Measurements from ENCODE around the gene DUSP1.

Gene DUSP1

DNA sequence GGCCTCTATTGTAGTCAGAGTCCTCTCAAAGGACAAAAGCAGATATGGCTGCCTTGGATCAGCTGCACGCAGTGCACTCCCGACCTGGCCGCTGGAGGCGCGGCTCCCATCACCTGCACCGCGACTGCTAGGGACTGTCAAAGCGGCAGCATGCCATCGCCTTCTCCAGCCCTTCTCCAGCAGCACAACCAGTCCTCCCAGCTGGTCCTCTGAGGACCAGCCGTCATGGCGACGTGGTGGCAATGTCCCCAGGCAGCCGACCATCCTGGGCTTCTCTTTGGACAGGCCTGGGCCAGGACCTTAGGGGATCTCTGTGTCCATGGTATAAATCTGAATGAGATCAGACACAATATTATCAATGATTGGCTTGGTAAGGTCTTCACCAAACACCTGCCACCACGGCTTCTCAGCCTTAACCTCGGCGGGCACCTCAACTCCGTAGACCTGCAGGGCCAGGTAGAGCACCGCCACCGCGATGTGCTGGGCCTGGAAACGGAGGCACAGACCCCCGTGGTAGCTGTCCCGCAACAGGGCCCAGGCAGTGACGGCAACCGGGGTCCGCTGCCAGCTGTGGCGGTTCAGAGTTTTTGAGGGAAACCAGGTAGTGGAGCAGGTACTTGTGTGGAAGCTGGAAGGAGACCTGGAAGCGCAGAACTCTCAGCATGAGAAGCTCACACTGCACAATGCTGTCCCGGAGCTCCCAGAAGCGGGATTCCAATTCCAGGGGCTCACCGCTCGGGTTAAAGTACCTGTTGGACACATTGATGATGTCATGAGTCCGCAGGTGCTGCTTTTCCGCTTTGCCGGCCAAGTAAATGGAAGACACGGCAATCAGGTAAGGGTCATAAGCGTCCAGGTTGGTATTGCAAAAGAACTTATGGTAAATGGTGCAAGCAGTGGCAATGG lies 8.5 kb downstream of the DUSP1 start:
- no peak for DNase-seq (ENCODE audit: low read depth)

DNA sequence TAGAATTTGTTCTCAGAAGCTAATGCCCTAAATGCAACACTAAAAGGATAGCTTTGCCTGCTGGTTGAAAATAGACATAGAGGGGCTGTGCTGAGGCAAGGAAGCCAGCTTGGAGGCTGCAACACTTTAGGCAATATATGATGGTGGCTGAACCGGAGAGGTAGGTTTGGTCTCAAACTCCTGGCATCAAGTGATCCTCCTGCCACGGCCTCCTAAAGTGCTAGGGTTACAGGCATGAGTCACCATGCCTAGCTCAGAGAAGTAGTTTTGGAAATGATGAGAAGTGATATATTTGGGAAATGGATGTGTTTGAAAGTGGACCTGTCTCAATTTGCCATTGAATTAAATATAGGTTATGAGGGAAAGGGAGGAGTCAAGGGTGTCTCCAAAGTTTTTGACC lies 10.0 kb downstream of the DUSP1 start:
- no peak for DNase-seq (ENCODE audit: low read depth)

DNA sequence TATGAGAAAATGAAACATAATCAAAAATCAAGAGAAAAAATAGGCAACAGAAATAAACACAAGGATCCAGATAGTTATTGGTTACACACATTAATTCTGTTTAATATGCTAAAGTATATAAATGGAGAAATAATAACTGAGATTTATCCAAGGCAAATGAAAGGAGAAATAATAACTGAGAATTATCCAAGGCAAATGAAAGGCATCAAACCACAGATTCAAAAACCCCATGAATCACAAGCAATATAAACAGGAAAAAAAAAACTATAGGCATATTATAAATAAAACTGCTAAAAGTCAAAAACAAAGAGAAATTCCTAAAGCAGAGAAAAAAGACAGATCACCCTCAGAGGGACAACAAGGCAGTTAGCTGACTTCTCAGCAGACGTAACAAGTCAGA lies 10.9 kb downstream of the DUSP1 start:
- no peak for DNase-seq (ENCODE audit: low read depth)

DNA sequence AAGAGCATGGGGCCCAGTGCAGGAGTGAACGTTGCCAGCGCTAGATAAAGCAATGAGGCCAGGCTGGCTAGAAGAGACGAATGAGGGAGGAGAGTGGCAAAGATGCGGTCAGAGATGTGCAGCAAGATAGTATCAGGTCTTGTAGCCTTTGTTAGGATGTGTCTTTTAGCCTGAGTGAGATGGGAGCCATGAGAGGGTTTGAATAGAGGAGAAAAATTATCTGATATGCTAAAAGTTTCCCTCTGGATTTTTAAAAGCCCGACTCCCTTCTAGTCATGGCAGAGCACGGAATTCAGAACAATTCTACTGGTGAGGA lies 12.2 kb downstream of the DUSP1 start:
- no peak for DNase-seq (ENCODE audit: low read depth)

DNA sequence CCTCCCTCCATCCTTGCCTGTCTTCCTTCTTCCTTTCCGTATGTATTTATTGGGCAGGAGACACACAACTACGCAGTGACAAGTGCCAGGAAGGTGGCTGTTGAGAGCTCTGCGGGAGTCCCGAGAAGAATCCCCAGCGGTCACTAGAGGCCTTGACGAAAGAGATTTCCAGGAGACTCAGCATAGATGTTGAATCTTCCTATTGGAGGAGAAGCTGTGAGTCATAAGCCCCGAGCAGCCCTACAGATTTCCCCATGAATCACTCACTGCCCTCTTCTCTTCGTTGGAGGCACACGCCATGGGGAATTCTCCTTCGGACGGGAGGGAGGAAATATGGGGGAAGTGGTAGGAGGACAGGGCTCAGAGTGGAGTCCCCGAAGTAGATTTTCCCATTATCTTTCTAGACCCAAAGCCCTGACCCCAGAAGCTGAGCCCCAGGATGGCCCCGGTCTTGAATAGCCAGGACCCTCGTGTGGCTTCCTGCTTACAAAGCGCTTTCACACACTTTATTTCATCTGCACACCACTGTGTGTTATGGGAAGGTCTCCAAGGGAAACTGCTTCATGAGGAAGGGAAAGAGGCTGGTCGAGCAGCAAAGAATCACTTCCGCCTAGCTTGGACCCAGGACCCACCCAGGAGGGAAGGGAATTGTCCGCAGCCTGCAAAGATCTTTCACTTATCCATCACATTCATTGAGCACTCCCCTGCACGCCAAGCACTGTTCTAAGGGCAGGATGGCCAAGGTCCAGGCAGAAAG lies 12.7 kb downstream of the DUSP1 start:
- no peak for DNase-seq (ENCODE audit: low read depth)

DNA sequence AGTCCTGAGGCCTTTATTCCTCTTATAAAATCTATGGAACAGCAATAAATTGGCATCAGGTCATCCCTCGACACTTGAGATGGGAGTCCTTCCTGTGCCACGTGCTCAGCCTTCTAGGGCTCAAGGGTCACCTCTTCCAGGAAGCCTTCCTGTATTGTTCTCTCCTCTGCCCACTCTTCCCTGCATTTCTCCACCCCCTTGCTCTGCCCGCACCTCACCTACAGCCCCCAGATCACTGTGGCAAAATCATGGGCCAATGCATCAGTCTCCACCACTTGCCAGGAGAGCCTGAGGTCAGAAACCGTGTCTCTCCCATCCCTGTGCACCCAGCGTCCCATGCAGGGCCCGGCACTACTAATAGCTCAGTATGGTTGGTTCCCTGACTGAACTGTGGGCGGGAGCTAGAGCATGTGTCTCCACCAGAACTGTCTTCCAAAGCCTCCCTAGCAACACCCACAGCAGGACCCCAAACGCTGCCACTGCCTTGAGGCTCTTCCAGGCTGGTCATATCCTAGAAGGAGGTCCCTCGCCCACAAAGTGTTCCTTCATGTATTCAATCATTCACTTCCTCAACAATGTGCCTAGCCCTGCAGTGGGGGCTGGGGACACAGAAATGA lies 13.5 kb downstream of the DUSP1 start:
- no peak for DNase-seq (ENCODE audit: low read depth)

DNA sequence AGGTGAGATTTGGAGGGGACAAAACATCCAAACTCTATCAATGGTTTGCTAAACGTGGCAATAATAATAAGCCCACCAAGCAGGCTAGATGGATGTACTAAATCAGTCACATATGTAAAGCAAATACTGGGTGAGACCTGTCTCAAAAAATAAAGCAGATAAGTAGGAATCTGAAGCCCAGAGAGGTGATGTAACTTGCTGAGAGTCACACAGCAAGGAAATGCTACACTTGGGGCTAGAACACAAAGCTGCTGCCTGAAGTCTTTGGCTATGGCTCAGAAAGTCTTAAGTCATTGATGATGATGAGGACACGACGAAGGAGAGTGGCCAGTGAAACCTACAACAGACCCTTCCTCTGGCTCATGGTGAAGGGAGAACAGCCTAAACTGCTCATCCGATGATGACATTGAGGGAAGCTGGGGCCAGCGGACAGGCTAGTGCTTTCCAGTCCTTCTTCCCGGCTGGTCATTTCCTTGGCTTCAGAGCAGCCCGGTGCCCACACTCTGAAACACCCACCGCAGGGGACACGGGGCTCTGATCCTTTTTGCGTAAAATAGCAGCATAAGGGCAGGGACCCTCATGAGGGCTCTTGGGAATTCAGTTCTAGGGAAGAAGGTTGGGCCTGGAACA lies 14.1 kb downstream of the DUSP1 start:
- no peak for DNase-seq (ENCODE audit: low read depth)

DNA sequence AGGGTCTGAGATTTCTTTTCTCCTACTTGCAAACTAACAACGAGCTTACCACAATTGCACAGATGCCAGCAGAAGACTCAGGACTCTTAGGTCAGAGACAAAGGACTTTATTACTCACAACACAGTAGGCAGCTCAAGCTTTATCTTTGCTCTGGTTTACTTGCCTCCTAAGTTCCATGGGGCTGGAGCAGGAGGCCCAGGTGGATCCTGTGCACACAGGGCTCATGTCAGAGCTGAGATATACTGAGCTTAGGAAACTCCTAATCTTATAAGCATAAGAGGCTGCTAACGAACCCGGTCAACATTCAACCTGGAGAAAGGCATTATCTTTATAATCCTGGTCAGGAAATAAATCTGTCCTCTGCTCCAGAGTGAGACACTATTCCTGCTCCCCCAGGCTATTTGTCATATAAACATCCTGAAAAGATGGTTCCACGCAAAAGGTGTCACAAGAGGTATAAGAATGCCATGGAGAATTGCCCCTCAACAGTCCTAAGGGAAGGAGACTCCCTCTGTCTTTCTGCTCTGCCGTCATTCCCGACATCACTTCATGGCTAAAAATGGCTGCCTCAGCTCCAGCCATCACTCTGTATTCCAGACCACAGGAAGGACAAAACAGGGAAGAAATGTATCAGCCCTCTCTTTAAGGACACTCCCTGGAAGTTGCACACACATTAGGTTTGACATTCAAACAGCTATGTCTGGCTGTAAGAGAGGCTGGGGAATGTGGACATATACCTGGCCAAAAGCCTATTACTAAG lies 16.2 kb downstream of the DUSP1 start:
- no peak for DNase-seq (ENCODE audit: low read depth)

DNA sequence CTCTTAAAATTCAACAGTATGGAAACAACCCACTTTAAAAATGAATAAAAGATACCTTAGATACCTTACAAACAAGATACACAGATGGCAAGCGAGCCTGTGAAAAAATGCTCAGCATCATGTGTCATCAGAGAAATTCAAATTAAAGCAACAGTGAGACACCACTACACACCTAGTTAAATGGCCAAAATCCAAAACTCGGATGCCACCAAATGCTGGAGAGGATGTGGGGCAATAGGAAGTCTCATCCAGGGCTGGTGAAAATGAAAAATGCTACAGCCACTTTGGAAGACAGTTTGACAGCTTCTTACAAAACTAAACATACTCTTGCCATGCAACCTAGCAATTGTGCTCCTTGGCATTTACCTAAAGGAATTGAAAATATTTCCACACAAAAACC lies 17.9 kb downstream of the DUSP1 start:
- no peak for DNase-seq (ENCODE audit: low read depth)

DNA sequence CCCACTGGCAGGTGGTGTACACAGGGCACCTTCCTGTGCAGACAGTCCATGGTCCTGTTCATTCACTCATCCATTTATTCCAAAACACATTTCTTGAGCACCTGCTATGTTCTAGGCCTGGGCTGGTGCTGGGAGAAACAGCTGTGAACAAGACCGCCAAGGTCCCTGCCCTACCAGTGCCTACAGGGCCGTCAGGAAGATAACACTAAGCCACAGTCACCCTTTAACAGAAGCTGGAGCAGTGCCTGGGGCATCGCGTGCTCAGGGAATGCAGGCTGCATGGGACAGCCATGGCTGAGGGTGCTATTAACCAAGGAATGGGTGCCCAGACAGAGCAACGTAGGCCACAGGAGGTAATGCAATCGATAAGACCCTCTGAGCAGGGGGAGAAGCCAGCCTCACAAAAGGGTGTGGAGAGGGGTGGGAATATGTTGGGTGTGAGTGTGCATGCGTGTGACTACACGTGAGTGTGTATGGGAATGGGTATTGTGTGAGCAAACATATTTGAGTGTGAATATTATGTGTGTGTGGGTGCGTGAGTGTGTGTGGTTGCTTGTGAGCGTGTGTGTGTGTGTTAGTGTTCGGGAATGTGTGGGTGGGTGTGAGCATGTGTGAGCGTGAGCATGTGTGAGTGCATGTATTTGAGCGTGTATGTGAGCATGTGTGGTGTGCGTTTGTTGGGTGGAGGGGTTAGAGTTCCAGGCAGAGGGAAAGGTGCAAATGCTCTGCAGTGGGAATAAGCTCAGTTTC lies 19.1 kb downstream of the DUSP1 start:
- DNase-seq (ENCODE audit: low read depth), result no peak

DNA sequence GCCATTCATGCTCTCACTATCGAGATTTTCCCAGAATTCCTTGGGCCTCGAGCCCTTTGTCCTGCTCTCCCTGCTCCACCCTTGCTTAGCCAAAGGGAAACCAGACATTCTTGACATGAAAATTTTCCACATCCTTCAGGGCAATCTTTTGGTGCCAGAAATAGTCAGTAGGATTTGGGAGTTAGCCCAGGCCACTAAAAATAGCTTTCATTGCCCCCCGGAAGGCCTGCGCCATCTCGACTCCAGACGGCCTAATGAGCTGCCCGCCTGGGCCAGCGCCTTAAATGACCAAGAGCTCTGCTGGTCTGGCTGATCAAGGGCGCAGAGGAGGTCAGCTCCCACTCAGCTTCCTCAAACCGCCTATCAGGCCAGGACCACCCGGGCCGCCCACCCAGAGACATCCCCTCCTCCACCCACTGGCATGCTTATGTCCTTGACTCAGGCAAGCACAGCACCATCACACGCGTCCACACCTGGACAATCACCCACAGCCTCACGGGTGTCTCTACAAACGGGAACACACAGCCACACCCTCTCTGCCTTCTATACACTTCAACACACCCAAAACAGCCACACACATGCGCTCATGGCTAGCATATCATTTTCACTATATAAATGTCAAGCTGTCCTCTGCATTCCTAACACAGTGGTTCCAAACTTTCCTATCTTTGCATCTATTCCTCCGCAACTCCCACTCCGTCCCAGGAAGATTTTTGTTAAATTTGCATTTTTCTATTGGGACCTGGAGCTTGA lies 20.9 kb downstream of the DUSP1 start:
- DNase-seq (ENCODE audit: low read depth), result no peak

DNA sequence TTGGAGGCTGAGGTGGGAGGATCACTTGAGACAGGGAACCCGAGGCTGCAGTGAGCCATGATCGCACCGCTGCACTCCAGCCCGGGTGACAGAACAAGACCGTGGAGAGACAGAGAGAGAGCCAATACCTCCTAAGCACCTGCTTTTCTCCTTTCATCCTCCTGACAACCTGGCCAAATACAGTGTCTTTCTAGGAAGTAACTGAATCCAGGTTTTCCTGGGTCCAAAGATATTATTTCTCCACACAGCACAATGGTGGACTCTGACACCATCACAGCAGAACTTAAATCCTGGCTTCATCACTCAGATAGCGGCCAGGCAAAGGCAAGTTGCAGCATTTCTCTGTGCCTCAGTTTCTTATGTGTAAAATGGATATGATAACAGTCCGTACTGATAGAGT lies 21.9 kb downstream of the DUSP1 start:
- no peak for DNase-seq (ENCODE audit: low read depth)

DNA sequence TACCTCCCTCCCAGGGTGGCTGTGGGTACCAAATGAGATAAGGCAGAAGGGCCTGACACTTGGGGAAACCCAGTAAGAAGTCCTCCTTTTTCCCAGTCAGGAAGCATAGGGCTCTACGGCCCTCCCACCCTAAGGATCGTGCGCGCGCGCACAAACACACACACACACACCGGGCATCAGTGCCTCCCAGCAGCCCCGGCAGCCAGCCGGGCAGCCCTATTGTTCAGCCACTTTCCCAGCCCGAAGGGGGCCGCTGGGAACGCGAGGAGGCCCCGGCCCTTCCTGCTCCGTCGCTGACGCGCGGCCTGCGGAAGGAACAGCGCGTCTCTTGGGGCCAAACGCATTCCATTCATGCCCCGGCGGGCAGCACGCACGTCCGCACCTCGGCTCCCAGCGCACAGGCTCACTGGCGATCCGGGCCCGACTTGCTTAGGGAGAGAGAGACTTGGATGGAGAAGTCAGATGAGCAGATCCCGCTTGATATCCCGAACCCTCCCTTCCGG lies 22.6 kb downstream of the DUSP1 start:
- no peak for DNase-seq (ENCODE audit: low read depth)

DNA sequence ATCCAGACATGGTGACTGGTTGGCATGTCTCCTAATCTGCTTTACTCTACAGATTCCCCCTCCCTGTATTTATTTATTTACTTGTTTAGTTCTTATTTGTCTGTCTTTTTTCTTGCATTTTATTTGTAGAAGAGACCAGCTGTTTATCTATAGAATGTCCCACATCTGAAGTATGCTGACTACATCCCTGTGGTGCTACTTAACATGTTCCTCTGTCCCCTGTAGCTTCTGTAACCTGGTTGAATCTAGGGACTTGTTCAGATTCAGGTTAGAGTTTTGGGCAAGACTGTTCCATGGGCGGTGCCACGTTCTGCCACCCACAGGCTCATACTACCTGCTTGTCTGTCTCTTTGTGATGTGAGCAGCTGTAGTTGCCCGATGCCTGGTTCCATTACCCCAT lies 23.5 kb downstream of the DUSP1 start:
- no peak for DNase-seq (ENCODE audit: low read depth)

DNA sequence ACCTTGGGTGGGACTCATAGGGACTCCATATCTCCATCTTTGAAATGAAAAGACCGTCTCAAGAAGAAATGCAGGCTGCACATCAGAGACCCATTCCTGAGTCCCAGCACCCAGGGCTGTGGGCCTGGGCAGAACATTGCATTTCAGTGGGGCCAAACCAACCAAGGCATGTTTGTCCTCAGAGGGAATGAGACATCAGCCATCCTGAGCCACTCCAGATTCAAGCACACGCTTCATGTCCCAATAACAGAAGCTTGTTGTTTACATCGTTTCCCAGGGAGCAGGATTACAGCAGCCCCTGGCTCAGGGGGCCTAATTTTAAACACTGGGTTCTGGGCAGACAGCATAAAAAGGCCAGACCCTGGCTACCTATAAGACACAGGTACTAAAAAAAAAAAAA lies 24.3 kb downstream of the DUSP1 start:
- DNase-seq (ENCODE audit: low read depth), result no peak

DNA sequence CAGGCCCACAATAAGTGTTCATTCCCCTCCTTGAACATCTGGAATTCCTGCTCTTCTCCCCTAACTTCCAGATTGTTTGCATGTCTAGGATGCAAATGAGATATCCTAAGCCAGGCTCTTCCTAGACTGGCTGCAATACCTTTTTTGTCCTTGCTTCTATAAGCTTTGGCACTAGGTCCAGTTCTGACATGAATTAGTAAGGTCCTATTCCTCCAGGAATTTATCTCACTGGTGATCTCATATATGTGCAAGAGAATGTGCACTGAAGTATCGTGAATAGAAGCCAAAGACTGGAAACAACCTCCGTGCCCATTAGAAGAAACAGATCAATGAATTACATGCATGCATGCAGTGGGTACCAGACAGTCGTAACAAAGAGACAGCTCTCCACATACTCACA lies 25.2 kb downstream of the DUSP1 start:
- no peak for DNase-seq (ENCODE audit: low read depth)

DNA sequence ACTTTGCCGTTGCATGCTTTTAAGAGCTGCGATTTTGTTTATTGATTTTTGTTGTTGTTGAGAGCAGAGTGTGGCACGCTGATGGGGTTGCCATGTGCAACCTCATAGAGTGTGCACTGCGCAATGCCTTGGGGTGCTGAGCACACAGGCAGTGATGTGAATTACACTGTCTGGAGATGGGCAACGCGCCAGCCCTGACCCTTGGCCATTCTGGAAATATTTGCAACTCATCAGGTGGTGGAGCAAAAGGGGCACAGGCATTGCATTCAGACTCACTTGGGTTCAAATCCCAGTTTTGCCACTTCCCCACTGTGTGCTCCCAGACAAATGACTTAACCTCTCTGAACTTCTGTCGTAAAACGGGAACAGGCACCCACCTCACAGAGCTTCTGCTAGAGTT lies 25.6 kb downstream of the DUSP1 start:
- DNase-seq (ENCODE audit: low read depth), result no peak

DNA sequence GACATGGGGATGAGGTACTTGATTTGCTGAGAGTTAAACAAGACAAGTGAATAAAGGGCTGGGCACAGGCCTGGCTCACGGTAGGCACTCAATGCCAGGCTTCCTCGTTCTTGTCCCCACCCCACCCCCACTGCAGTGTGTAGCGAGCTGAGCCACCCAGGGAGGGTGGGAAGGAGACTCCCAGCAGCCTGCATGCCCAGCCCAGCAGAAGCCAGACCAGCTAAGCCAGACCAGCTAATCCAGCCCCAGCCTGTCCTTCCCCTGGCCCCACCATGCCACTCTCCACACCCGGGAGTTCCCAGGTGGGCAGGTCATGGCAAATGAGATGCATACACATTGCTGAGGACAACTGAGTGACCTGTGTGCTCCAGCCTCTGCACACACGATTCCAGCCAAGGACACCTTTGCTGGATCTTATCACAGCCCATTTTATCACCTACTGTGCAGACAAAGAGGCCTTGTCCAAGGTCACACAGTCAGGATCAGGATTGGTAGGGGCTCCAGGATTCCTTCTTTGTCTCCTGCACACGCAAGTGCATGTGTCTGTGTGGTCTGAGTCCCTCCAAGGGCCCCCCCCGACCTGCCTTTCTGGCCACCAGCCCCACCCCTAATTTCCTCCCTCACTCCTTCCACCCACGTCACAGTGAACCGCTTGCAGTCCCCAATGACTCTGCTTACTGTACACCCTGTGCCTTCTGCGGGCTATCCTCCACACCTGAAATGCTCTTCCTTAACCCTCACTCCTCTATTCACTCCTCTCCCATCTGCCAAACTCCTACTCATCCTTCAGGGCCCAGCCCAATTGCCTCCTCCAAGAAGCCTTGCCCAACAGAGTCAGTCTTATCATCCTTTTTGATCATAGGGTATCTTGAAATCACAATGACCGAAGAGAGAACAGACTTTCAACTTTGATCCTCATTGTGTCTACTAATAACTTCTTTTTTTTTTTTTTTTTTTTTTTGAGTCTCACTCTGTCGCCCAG lies 26.6 kb downstream of the DUSP1 start:
- no peak for DNase-seq (ENCODE audit: low read depth)
